HEK293T (cell line): Measurements from ENCODE around the gene WWTR1.

Experiments used
- ELF4 ChIP-seq: fragments of 450-650 bp; IDR thresholded peaks from 2 replicates; pipeline ENCODE4 v1.6.1; 2017; ENCODE audit warnings: antibody characterized with exemption
- FOXA1 ChIP-seq: fragments of 450-650 bp; IDR thresholded peaks from 2 replicates; pipeline ENCODE4 v1.6.1; 2016; ENCODE audit warnings: mild to moderate bottlenecking
- FOXK2 ChIP-seq: fragments of 450-650 bp; IDR thresholded peaks from 2 replicates; pipeline ENCODE4 v1.6.1; 2016; ENCODE audit warnings: mild to moderate bottlenecking
- FOXM1 ChIP-seq: fragments of 450-650 bp; IDR thresholded peaks from 2 replicates; pipeline ENCODE4 v1.6.1; 2017; ENCODE audit warnings: mild to moderate bottlenecking, borderline replicate concordance
- HDGF ChIP-seq: fragments of 450-650 bp; IDR thresholded peaks from 2 replicates; pipeline ENCODE4 v1.6.1; 2017; ENCODE audit warnings: antibody characterized with exemption, borderline replicate concordance
- TARDBP ChIP-seq: fragments of 450-650 bp; IDR thresholded peaks from 2 replicates; pipeline ENCODE4 v1.6.1; 2016
- ZNF384 ChIP-seq: fragments of 450-650 bp; IDR thresholded peaks from 2 replicates; pipeline ENCODE4 v1.6.1; 2016

DNA sequence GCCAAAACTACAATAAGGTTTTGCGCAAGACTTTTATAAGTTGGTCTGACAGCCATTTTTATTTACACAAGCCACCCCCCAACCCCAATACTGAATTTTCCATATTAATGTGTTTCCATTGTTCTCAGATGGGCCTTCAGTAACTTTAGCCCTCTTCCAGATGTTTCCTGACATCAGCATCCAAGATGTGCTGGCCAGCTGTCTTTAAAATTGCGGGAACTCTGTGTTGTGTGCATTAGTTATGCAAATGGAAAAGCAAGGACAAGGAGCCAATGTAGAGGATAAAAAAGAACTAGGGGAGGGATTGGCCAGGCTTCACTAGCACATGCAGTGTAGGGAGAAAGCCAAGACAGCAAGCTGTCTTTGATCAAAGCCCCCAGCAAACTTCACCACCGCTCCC, 49.1 kb upstream of the WWTR1 start:
- TF ChIP-seq TARDBP, result no peak
- no peak for TF ChIP-seq ELF4
- TF ChIP-seq ZNF384, result no peak
- no peak for TF ChIP-seq FOXM1
- no peak for TF ChIP-seq HDGF
- TF ChIP-seq FOXK2, result no peak
- no peak for TF ChIP-seq FOXA1
